GM21619 (cell line): Measurements from ENCODE around the gene ANO8.
"Not testable (repeated sequence)": the region's sequence is repeated elsewhere in the genome, so short reads cannot be mapped to it uniquely, and the experiment has no call there.

Source experiments
- ATAC-seq: cut with Tn5 transposase; IDR thresholded peaks from one replicate; pipeline ENCODE4 v1.9.1; 2021; ENCODE audit not compliant: unreplicated experiment

ANO8 gene

DNA sequence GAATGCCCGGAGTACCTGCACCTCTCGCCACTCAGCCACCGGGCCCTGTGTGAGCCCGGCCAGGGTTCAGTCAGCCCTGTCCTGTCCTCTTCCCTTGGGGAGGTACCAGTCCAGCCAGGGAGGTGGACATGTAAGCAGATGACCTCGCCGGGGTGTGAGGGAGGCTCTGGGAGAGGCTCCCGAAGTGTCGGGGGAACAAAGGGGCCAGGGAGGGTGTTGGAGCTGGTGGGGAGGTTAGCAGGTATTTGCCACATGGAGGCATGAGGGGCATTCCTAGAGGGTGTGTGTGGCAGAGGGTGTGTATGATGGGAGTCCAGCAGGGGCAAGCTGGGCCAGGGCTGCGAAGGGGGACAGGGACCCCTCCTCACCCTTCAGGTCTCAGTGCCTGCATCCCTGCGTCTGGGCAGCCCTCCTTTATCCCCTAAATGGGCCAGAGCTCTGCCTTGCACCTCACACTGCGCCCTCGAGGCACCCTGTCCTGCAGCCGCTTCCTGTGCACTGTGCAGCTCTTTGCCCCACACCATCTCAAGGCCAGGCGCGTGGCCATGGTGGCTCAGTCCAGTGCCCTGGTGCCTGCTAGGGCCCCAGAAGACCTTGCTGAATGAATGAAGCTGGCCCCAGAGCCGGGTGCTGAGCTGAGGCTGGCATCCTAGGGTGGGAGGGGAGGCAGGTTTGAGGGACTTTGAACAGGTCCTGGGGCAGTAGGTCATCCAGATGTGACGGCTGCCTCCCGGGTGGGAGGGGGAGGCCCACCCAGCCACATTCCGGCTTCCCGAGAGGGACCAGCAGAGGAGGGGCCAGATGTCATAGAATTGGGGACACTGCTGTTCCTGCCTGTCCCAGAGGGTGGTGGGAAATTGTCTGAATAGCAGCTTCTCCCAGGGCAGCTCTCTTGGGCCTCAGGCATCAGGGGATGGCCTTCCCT is 22.2 kb downstream of the ANO8 start:
- no peak for ATAC-seq

- no peak for ATAC-seq
Observed at GRCh38 chr19:17311455-17312188, 23.0 kb downstream of the ANO8 start.

- no peak for ATAC-seq
Observed at GRCh38 chr19:17309965-17310461, 24.6 kb downstream of the ANO8 start.

- ATAC-seq: peak; percentile 54
Observed at GRCh38 chr19:17309198-17309964, 25.3 kb downstream of the ANO8 start, which contains the start of gene DDA1. TSS of gene DDA1 (plus strand) at chr19:17309563. CDS start at chr19:17309655, 92 bp downstream.

DNA sequence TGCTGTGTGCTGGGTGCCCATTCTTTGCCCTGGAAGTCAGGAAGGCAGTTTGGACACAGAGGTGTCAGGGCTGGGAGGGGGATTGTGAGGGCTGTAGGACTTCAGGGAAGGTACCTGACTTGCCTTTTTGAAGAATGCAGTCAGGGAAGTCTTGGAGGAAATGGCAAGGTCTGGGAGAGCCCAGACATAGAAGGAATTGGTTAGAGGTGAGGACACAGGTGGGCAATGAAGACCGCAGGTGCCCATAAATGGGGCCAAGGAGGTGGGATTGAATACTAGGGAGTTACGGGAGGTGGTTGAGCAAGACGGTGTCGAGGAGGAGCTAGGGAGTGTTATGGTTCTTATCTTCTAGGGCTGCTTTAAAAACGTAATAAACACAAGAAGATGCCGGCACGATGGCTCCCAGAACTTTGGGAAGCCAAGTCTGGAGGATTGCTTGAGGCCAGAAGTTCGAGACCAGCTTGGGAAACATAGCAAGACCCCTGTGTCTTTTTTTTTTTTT is 26.7 kb downstream of the ANO8 start:
- no peak for ATAC-seq

DNA sequence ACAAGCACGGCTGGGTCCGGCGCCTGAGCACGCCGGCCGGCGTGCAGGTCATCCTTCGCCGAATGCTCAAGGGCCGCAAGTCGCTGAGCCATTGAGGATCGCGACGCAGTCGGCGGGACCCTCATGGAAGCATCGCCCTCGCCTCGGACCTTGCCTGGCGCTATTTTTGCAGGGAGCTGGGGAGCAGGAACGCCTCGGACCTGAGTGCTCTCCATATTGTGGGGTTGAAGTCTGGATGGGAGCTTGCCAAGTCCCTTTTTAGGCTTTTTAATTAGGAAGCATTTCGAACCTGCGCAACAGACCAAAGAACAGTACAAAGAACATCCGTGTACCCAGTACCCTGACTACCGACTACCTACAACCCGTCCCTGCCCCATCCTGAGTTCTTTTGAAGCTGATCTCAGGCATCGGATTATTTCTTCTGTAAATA is 28.4 kb downstream of the ANO8 start:
- ATAC-seq: no peak

GRCh38 chr19:17305517-17306284 is 29.0 kb downstream of the ANO8 start, which contains the start of gene MRPL34:
TSS of gene MRPL34 (plus strand) at chr19:17305872. CDS start at chr19:17305893, 21 bp downstream.
- peak; percentile 52 for ATAC-seq

DNA sequence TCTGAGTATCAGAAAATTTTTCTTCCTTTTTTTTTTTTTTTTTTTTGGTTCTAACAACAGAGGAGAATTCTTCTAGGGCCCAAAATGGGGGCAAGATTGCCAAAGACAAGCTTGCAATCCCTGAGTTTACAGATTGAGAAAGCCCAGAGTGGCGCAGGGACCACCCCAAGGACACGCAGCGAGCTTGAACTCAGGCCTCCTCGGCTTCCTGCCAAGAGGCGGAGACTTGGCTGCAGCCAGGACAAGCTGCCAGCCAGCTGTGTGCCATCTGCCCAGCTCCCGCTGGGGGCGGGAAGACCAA is 29.5 kb downstream of the ANO8 start:
- ATAC-seq: no peak

- ATAC-seq: no peak
Observed at GRCh38 chr19:17304386-17305215, 30.1 kb downstream of the ANO8 start.

- no peak for ATAC-seq
Observed at GRCh38 chr19:17303940-17304267, 30.8 kb downstream of the ANO8 start.

DNA sequence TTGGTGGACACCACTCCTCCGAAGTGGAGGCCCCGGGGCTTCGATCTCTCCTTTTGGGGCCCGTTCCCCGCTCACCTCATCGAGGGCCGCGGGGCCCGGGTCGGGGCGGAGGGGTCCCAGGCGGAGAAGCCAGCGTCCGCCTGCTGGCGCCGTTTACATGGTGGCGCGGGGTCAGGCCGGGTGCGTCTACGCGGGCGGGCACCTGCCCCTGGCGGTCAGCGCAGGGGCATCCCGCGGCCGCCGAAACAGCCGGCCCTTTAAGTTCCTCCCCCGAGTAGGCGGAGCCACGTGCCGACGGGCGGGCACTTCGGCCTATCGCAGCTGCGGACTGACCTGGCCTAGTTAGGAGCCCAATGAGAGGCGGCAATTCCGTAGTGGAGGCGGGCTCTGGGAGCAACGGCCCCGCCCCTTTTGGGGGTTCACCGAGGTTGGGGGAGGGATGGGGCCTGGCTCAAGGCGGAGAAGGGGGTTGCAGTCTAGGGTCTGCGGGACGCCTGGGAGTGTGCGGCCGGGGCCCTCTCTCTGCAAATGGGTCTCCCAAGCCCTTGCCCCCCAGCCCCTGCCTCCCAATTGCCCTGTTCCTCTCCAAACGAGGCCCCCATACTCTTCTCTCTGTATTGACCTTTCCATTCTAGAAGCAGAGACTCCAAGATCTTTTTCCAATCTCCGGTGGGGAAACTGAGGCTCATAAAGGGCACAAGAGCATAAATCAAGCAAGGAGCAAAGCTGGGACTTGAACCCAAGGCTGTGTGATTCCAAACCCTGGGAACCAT is 31.3 kb downstream of the ANO8 start, which contains the start of gene ABHD8:
Gene ABHD8, minus strand, starts transcription at position 259 of the 773 bp plus-strand sequence. CDS start 1,809 bp downstream, outside the sequence.
- peak; percentile 52 for ATAC-seq

- no peak for ATAC-seq
Observed at GRCh38 chr19:17302391-17303166, 32.1 kb downstream of the ANO8 start.

GRCh38 chr19:17300992-17301619 is 33.5 kb downstream of the ANO8 start:
- ATAC-seq: no peak

GRCh38 chr19:17296976-17297375 is 37.7 kb downstream of the ANO8 start:
- no peak for ATAC-seq

DNA sequence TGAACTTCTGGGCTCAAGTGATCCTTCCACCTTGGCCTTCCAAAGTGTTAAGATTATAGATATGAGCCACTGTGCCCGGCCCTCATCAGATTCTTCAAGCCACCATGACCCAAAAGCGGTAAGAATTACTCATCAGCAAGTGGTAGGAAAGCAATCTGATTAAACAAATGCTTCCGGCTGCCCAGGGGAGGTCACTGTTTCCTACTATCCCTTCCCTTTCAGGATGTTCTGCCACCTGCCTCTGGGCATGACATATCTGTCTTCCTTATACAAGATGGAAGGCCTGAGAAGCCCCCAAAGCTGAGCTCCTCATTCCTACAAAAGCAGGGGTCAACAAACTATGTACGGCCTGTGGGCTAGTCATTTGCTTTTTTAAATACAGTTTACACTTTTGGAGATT is 38.4 kb downstream of the ANO8 start:
- no peak for ATAC-seq

GRCh38 chr19:17295551-17295950 is 39.1 kb downstream of the ANO8 start:
- ATAC-seq: not testable (repeated sequence)
